H1 (cell line): ENCODE results near the gene CASZ1. TPM values are rescaled to one million over a fixed set of nuclear protein-coding genes. Genes with fewer than 3 reads are reported as not detected.

Experiments used
- CHD1 ChIP-seq: IDR thresholded peaks from 2 replicates; pipeline ENCODE4 v1.6.1; 2012; ENCODE audit warnings: low read depth, low read length, improper control_type of control experiment
- CHD7 ChIP-seq: fragments of 300-600 bp; sonication (generic); IDR thresholded peaks from 2 replicates; pipeline ENCODE4 v1.7.1; 2012; ENCODE audit warnings: low read length, moderate library complexity, mild to moderate bottlenecking, inconsistent platforms; ENCODE audit not compliant: insufficient replicate concordance
- CTCF ChIP-seq, 3 experiments: IDR thresholded peaks; 1 replicate in 2 of 3; 2 replicates in 1 of 3; pipeline versions ENCODE4 v1.5.1 to v1.6.1; 2011; ENCODE audit warnings: low read length in 3 of 3, mild to moderate bottlenecking in 3 of 3, inconsistent platforms in 2 of 3, low read depth in 1 of 3, moderate library complexity in 1 of 3; ENCODE audit not compliant: insufficient read depth in 1 of 3; ENCODE audit errors: control extremely low read depth in 1 of 3
- EGR1 ChIP-seq: IDR thresholded peaks from 2 replicates; pipeline ENCODE4 v1.6.1; 2011; ENCODE audit warnings: low read depth, low read length, borderline replicate concordance
- GTF2F1 ChIP-seq: IDR thresholded peaks from 2 replicates; pipeline ENCODE4 v1.6.1; 2012; ENCODE audit warnings: low read depth, low read length, improper control_type of control experiment, borderline replicate concordance
- JUN ChIP-seq: IDR thresholded peaks from 2 replicates; pipeline ENCODE4 v1.6.1; 2011; ENCODE audit warnings: low read depth, mild to moderate bottlenecking, improper control_type of control experiment, low read length
- KDM1A ChIP-seq: fragments of 200-600, 300-600 bp; sonication (generic); IDR thresholded peaks from 2 replicates; pipeline ENCODE4 v1.7.1; 2016; ENCODE audit warnings: mild to moderate bottlenecking, low read length, borderline replicate concordance
- PHF8 ChIP-seq: fragments of 200-600 bp; sonication (generic); conservative IDR thresholded peaks from 2 replicates; pipeline ENCODE4 v1.7.1; 2012; ENCODE audit warnings: low read depth, mild to moderate bottlenecking, inconsistent platforms, low read length, moderate library complexity
- POU5F1 ChIP-seq: IDR thresholded peaks from 2 replicates; pipeline ENCODE4 v1.6.1; 2011; ENCODE audit warnings: low read depth, mild to moderate bottlenecking, low read length, moderate library complexity
- RFX5 ChIP-seq: IDR thresholded peaks from 2 replicates; pipeline ENCODE4 v1.6.1; 2011; ENCODE audit warnings: low read depth, low read length, improper control_type of control experiment, borderline replicate concordance
- polyA plus RNA-seq, 7 experiments: library from polyadenylated mRNA; depleted of rRNA in 3 of 7; stranded (reverse) in 5 of 7; unstranded in 2 of 7; fragments of >200 nt in 5 of 7; fragments of 200-250 nt in 2 of 7; gene quantifications; 1 replicate in 5 of 7; 2 replicates in 1 of 7; 4 replicates in 1 of 7; pipeline versions ENCODE4 v1.2.1 to v1.2.3, GENCODE V29; 2011 to 2013; ENCODE audit warnings: missing spikeins in 2 of 7, mixed read lengths in 2 of 7
- total RNA-seq: library from RNA; stranded (reverse); fragmentation: NEBNext Ultra II Directional; extraction: Animal tissue kit (Norgen Biotek cat#: 25700); gene quantifications from 2 replicates; pipeline ENCODE4 v1.2.1, GENCODE V29; 2021

The CASZ1 gene
- total and polyA plus RNA-seq, 2 of the 8 experiments (the other 6 are each of a cell fraction or from before 2014, with no cell fraction given) = 4.4 to 7.7 TPM

GRCh38 chr1:10836726-10837125, 40.3 kb upstream of the CASZ1 start (continued):
- TF ChIP-seq CHD7 (no peak), KDM1A (no peak), POU5F1 (no peak), CTCF (IDR thresholded peaks at IDR 0.05; ENCODE audit: control extremely low read depth in 1 of 3, insufficient read depth in 1 of 3, low read depth in 1 of 3, low read length in 3 of 3) (no peak), CHD1 (no peak), RFX5 (no peak), PHF8 (no peak), EGR1 (no peak), JUN (no peak), GTF2F1 (no peak)
